Upper lobe of left lung (tissue), 6 donors: ENCODE data around the gene SH3BP4. TPM values are rescaled to one million over a fixed set of nuclear protein-coding genes. Genes with fewer than 3 reads are reported as not detected.
A peak's percentile ranks its signal among the peaks of the same experiment; 100 is the strongest.

Experiments used
- ATAC-seq, 2 donors: fragments of 200-7000 bp; cut with Tn5 transposase; one replicate each; pipeline ENCODE4 v1.9.1; 2022; ENCODE audit warnings: mild to moderate bottlenecking in 2 of 2, moderate library complexity in 2 of 2; ENCODE audit not compliant: low FRiP score in 2 of 2
- DNase-seq, 2 donors: peaks; one replicate each; pipeline ENCODE4 v3.0.0-alpha.2; 2019 to 2020
- H3K27ac ChIP-seq, 4 donors: fragments of 200-600 bp; sonication (generic); one replicate each; pipeline ENCODE4 v1.5.1; 2016 to 2019
- H3K27me3 ChIP-seq, 4 donors: fragments of 200-600 bp; sonication (generic); one replicate each; pipeline ENCODE4 v1.5.1; 2017 to 2019
- H3K36me3 ChIP-seq, 4 donors: fragments of 200-600 bp; sonication (generic); one replicate each; pipeline ENCODE4 v1.5.1; 2016 to 2019
- H3K4me1 ChIP-seq, 4 donors: fragments of 200-600 bp; sonication (generic); one replicate each; pipeline ENCODE4 v1.5.1; 2018 to 2019
- H3K4me3 ChIP-seq, 4 donors: fragments of 200-600 bp; sonication (generic); one replicate each; pipeline ENCODE4 v1.5.1; 2017 to 2019; ENCODE audit warnings: mild to moderate bottlenecking in 2 of 4, moderate library complexity in 1 of 4
- H3K9me3 ChIP-seq, 4 donors: fragments of 200-600 bp; sonication (generic); one replicate each; pipeline ENCODE4 v1.5.1; 2018 to 2019
- EP300 ChIP-seq, 4 donors: sonication (generic); formaldehyde crosslinking; IDR thresholded peaks; one replicate each; pipeline ENCODE4 v1.5.1; 2017; ENCODE audit warnings: antibody characterized with exemption in 4 of 4, control low read depth in 2 of 4
- POLR2A ChIP-seq, 4 donors: fragments of 450-650 bp; IDR thresholded peaks; one replicate each; pipeline ENCODE4 v1.5.1; 2016 to 2017; ENCODE audit warnings: antibody characterized with exemption in 4 of 4, mild to moderate bottlenecking in 2 of 4
- POLR2AphosphoS5 ChIP-seq, 2 donors: sonication (generic); formaldehyde crosslinking; IDR thresholded peaks; one replicate each; pipeline ENCODE4 v1.5.1; 2017; ENCODE audit warnings: antibody characterized with exemption in 2 of 2
- WGBS, 2 donors: methylation state at CpG; one replicate each; pipeline ENCODE4 v1.1.5; 2017 to 2018; 5-methylcytosine and 5-hydroxymethylcytosine counted together
- total RNA-seq, 6 donors: library from RNA; depleted of rRNA in 4 of 6; stranded (reverse); fragments of >200 nt in 4 of 6; gene quantifications; one replicate each; pipeline versions ENCODE4 v1.1.0 to v1.2.1, GENCODE V29; 2016 to 2021
- TF ChIP-seq, protein P1 (sequence below), 6 experiments: fragments of 450-650 bp in 4 of 6; fragments of 200-600 bp in 2 of 6; sonication (generic) in 2 of 6; IDR thresholded peaks; one replicate each; pipeline ENCODE4 v1.5.1; 2016 to 2019; ENCODE audit warnings: antibody characterized with exemption in 6 of 6
- donor health status: DM: no; HTN: no; CAD: no; lungs with moderate emphysema.
- donor health status: DM: no; HTN: yes; CAD: no; lungs with severe emphysema.

Gene SH3BP4
- total RNA-seq, 6 donors from 2014 or later: 27.3 to 57.3 (median 33.4) TPM

DNA sequence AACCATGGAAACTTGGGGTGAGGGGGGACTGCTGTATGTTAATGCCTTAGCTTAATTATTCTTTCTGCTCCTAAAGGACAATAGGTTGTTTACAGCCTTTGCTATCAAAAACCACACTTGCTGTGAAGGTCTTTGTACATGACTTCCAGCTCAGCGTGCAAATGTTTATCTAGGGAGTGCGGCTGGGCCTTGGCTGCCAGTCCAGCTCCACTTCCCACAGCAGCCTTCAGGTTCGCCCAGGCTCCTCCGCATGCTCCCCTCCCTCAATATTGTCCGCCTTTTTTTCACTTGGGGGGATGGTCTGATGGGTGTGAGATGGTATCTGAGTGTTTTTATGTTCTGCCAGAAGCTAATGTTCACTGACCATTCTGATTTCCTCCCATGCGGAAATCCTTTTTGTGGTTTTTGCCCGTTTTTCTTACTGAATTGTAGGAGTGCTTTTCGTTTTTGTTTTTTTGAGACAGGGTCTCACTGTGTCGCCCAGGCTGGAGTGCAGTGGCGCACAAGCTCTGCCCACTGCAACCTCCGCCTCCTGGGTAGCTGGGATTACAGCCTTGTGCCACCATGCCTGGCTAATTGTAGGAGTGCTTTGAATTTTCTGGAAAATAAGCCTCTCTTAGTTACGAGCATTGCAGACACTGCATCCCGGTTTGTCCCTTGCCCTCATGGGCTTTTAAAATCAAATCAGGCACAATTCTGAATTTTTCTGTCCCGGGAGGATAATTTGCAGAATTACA, 28.8 kb downstream of the SH3BP4 start:
- TF ChIP-seq, protein P1, sequence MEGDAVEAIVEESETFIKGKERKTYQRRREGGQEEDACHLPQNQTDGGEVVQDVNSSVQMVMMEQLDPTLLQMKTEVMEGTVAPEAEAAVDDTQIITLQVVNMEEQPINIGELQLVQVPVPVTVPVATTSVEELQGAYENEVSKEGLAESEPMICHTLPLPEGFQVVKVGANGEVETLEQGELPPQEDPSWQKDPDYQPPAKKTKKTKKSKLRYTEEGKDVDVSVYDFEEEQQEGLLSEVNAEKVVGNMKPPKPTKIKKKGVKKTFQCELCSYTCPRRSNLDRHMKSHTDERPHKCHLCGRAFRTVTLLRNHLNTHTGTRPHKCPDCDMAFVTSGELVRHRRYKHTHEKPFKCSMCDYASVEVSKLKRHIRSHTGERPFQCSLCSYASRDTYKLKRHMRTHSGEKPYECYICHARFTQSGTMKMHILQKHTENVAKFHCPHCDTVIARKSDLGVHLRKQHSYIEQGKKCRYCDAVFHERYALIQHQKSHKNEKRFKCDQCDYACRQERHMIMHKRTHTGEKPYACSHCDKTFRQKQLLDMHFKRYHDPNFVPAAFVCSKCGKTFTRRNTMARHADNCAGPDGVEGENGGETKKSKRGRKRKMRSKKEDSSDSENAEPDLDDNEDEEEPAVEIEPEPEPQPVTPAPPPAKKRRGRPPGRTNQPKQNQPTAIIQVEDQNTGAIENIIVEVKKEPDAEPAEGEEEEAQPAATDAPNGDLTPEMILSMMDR (IDR thresholded peaks at IDR 0.05): no peak
- TF ChIP-seq POLR2AphosphoS5 (IDR thresholded peaks at IDR 0.05): peak in 1 of 2 donors; percentile 40
- peak in 1 of 4 donors; percentile 12 for TF ChIP-seq EP300 (IDR thresholded peaks at IDR 0.05)
- no peak for TF ChIP-seq POLR2A (IDR thresholded peaks at IDR 0.05)
- Histone ChIP-seq H3K36me3 (no peaks in the 10 kb centered on the region), H3K4me1 (peaks cover 64 to 76% (median 65%) of the 10 kb centered on the region in 4 donors), H3K27me3 (no peaks in the 10 kb centered on the region), H3K27ac (peak overlapping the region; percentile 67 to 88 (median 81)), H3K4me3 (peak overlapping the region in 3 of 4 donors; percentile 13 to 41 (median 25)), H3K9me3 (no peaks in the 10 kb centered on the region)
- 40 to 43% methylated on average over 14 of the region's 14 CpGs for WGBS, 2 donors
- no peak for ATAC-seq
- peak in 1 of 2 donors; percentile 46 for DNase-seq

DNA sequence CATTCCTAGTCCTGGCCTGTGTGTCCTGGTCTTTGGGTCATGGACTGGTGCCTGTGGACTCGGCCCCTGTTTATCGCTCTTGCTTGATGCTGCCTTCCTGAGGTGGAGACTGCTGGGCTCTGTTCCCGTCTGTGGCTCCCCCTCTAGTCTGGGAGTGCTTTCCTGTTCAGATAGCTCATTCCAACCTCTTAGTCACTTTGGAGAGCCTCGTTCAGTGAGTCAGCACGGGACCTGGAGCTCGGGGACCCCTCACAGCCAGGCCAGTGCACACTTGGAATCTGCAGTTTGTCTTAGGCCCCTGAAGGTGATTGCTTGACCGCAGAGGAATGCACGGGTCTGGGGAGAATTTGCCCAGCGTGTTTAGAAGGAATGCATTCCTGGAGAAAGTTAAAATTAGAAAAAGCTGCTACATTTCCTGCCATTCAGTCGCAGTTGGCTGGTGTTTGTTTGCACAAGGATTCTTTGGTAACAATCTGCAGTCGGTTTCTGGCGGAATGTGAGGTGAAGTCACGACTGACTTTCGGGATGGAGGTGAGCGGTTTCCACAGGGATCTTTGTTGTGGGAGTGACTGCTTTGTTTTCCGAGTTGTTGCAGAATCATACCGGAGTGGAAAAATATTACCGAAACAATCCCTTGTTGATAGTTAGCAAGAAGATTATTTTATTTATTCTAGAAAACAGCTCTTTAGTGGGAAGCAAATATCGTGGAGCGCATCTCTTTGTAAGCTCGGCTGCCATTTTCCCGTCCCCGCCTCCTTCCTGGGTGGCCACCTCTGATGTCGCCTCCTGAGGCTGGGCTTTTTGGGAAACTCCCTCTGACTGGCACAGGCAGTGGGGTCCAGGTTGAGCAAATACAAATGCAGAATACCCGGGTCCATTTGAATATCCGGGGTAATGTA, 29.6 kb downstream of the SH3BP4 start:
- peak overlapping the region; percentile 67 to 88 (median 81) for H3K27ac ChIP-seq
- peaks cover 64 to 76% (median 67%) of the 10 kb centered on the region in 4 donors for H3K4me1 ChIP-seq
- peak in 1 of 4 donors; percentile 26 for TF ChIP-seq POLR2A (IDR thresholded peaks at IDR 0.05)
- peak; percentile 59 to 64 for TF ChIP-seq POLR2AphosphoS5 (IDR thresholded peaks at IDR 0.05)
- TF ChIP-seq, protein P1 (IDR thresholded peaks at IDR 0.05): no peak
- peak in 2 of 4 donors; percentile 49 to 68 for TF ChIP-seq EP300 (IDR thresholded peaks at IDR 0.05)
- no peaks in the 10 kb centered on the region for H3K27me3 ChIP-seq
- ATAC-seq (peak; percentile 85 to 91), DNase-seq (peak in 1 of 2 donors; percentile 70)
- peak overlapping the region in 3 of 4 donors; percentile 13 to 41 (median 25) for H3K4me3 ChIP-seq
- H3K36me3 ChIP-seq: no peaks in the 10 kb centered on the region
- 20 to 36% methylated on average over 24 to 26 of the region's 26 CpGs for WGBS, 2 donors
- no peaks in the 10 kb centered on the region for H3K9me3 ChIP-seq

DNA sequence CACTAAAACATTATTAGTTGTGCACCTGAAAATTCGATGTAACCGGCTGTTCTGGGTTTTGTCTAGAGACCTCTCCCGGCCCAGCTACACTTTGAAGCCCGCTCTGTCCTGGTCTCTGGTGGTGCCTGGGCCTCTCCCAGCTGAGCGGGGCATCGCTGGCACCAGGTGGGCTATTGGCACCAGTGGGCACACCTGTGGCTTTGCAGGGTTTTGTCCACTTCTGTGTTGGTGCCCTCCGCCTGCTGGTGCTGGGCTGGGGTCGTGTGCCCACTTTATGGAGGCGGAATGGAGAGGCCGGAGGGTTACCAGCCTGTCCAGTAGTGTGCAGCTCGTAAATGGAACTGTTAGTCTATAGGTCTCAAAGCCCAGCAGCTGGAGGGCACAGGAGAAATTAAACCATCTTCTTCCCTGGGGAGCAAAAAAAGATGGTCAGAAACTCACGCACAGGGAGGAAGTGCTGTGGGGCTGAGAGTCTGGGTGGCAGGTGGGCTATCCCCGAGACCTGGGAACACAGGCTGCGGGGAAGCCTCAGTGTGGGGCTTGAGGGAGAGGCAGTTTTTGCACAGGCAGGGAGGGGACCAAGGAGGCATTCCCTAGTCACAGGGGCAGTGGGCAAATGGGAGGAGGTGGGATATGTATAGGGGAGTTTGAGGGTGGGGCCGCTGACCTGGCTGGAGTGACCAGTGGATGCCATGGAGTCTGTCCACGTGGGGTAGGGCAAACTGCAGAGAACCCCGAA, 30.4 kb downstream of the SH3BP4 start:
- Histone ChIP-seq H3K27me3 (no peaks in the 10 kb centered on the region), H3K4me3 (peak overlapping the region in 3 of 4 donors; percentile 13 to 41 (median 25)), H3K9me3 (no peaks in the 10 kb centered on the region), H3K36me3 (no peaks in the 10 kb centered on the region), H3K4me1 (peaks cover 60 to 74% (median 69%) of the 10 kb centered on the region in 4 donors), H3K27ac (peak overlapping the region; percentile 67 to 88 (median 81))
- 67 to 78% methylated on average over 15 to 17 of the region's 17 CpGs for WGBS, 2 donors
- DNase-seq (no peak), ATAC-seq (no peak)
- no peak for TF ChIP-seq POLR2A (IDR thresholded peaks at IDR 0.05)
- TF ChIP-seq POLR2AphosphoS5 (IDR thresholded peaks at IDR 0.05): no peak
- no peak for TF ChIP-seq EP300 (IDR thresholded peaks at IDR 0.05)
- TF ChIP-seq, protein P1 (IDR thresholded peaks at IDR 0.05): no peak

DNA sequence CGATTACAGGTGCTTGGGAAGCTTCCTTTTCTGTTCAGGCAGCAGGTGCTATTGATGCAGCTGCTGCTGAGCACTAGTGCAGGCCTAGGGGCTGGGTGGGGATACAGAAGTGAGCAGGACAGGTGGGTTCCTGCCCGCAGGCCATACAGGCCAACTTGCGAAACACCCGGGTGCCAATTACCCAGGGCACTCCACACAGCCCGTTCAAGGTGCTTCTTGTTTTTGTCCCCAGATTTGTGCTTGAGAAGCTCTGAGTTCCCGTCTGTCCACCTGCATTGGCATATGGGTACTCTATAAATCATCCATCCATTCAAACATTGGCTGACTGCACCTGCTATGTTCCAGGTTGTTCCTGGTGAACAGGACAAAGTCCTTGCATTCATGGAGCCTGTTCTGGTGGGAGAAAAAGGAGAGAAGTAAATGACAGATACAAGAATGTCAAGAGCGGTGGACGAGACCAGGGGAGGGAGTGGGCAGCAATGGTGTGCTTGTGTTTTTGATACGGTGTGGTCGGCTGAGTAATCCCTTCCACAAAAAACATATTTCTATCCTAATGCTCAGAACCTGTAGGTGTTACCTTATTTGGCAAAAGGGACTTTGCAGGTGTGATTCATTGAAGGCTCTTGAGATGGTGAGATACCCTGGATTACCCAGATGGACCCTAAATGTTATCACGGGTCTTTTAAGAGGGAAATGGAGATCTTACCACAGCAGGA, 31.4 kb downstream of the SH3BP4 start:
- no peaks in the 10 kb centered on the region for H3K27me3 ChIP-seq
- no peaks in the 10 kb centered on the region for H3K9me3 ChIP-seq
- H3K4me3 ChIP-seq: peak overlapping the region in 1 of 4 donors; percentile 41
- H3K27ac ChIP-seq: peak overlapping the region; percentile 67 to 88 (median 81)
- peaks cover 55 to 65% (median 60%) of the 10 kb centered on the region in 4 donors for H3K4me1 ChIP-seq
- 67 to 77% methylated on average over 11 of the region's 11 CpGs for WGBS, 2 donors
- ATAC-seq: no peak
- H3K36me3 ChIP-seq: no peaks in the 10 kb centered on the region
- no peak for TF ChIP-seq EP300 (IDR thresholded peaks at IDR 0.05)
- no peak for TF ChIP-seq POLR2AphosphoS5 (IDR thresholded peaks at IDR 0.05)
- no peak for TF ChIP-seq POLR2A (IDR thresholded peaks at IDR 0.05)
- TF ChIP-seq, protein P1 (IDR thresholded peaks at IDR 0.05): no peak
- no peak for DNase-seq
